ENCODE data around the gene FLRT1.

Gene FLRT1

GRCh38 chr11:64006398-64006797 is 29.3 kb upstream of the FLRT1 start:
- in situ Hi-C loops (cut with MboI; ENCODE audit: low sequenced_read_pairs), result loop anchor here (10.0 kb wide), 1 partner anchor 138 kb away; no protein-coding TSS in a partner anchor

- in situ Hi-C loops (cut with MboI; ENCODE audit: low sequenced_read_pairs), result loop anchor here (10.0 kb wide), 1 partner anchor 138 kb away; no protein-coding TSS in a partner anchor
Measured at GRCh38 chr11:64007160-64007628, 28.5 kb upstream of the FLRT1 start.

- in situ Hi-C loops (cut with MboI; ENCODE audit: low sequenced_read_pairs), result loop anchor here (10.0 kb wide), 1 partner anchor 137 kb away; no protein-coding TSS in a partner anchor
Measured at GRCh38 chr11:64007629-64008282, 28.0 kb upstream of the FLRT1 start.

- in situ Hi-C loops (cut with MboI; ENCODE audit: low sequenced_read_pairs), result loop anchor here (10.0 kb wide), 1 partner anchor 136 kb away; no protein-coding TSS in a partner anchor
Measured at GRCh38 chr11:64008283-64008913, 27.3 kb upstream of the FLRT1 start.

GRCh38 chr11:64008914-64009633 is 26.7 kb upstream of the FLRT1 start:
- in situ Hi-C loops (cut with MboI; ENCODE audit: low sequenced_read_pairs), result loop anchor here (10.0 kb wide), 1 partner anchor 136 kb away; no protein-coding TSS in a partner anchor

- in situ Hi-C loops (cut with MboI; ENCODE audit: low sequenced_read_pairs), result loop anchor here (10.0 kb wide), 1 partner anchor 135 kb away; no protein-coding TSS in a partner anchor
Measured at GRCh38 chr11:64009710-64010109, 26.0 kb upstream of the FLRT1 start.

GRCh38 chr11:64010783-64011182 is 24.9 kb upstream of the FLRT1 start:
- in situ Hi-C loops (cut with MboI; ENCODE audit: low sequenced_read_pairs), result no loop called here

GRCh38 chr11:64011371-64011770 is 24.4 kb upstream of the FLRT1 start:
- in situ Hi-C loops (cut with MboI; ENCODE audit: low sequenced_read_pairs), result no loop called here

GRCh38 chr11:64013141-64013896 is 22.4 kb upstream of the FLRT1 start:
- in situ Hi-C loops (cut with MboI; ENCODE audit: low sequenced_read_pairs), result no loop called here

GRCh38 chr11:64014356-64014755 is 21.4 kb upstream of the FLRT1 start:
- in situ Hi-C loops (cut with MboI; ENCODE audit: low sequenced_read_pairs), result no loop called here

- in situ Hi-C loops (cut with MboI; ENCODE audit: low sequenced_read_pairs), result no loop called here
Measured at GRCh38 chr11:64015510-64015909, 20.2 kb upstream of the FLRT1 start.

- in situ Hi-C loops (cut with MboI; ENCODE audit: low sequenced_read_pairs), result no loop called here
Measured at GRCh38 chr11:64015935-64016845, 19.5 kb upstream of the FLRT1 start.

GRCh38 chr11:64017945-64018224 is 17.8 kb upstream of the FLRT1 start:
- in situ Hi-C loops (cut with MboI; ENCODE audit: low sequenced_read_pairs), result no loop called here

GRCh38 chr11:64018310-64018709 is 17.4 kb upstream of the FLRT1 start:
- in situ Hi-C loops (cut with MboI; ENCODE audit: low sequenced_read_pairs), result no loop called here

GRCh38 chr11:64019106-64020037 is 16.4 kb upstream of the FLRT1 start:
- in situ Hi-C loops (cut with MboI; ENCODE audit: low sequenced_read_pairs), result no loop called here

GRCh38 chr11:64020976-64021756 is 14.6 kb upstream of the FLRT1 start:
- in situ Hi-C loops (cut with MboI; ENCODE audit: low sequenced_read_pairs), result no loop called here

GRCh38 chr11:64021757-64022093 is 14.0 kb upstream of the FLRT1 start:
- in situ Hi-C loops (cut with MboI; ENCODE audit: low sequenced_read_pairs), result no loop called here

- in situ Hi-C loops (cut with MboI; ENCODE audit: low sequenced_read_pairs), result no loop called here
Measured at GRCh38 chr11:64022125-64022784, 13.5 kb upstream of the FLRT1 start.
